K562 (cell line): ENCODE data around the gene BACE2. TPM values are rescaled to one million over a fixed set of nuclear protein-coding genes. Genes with fewer than 3 reads are reported as not detected.

Experiments used
- ATAC-seq: fragments of 200-7000 bp; cut with Tn5 transposase; 3 replicates; pipeline ENCODE4 v1.9.1; 2020; ENCODE audit warnings: moderate library complexity
- BruUV-seq: library from RNA; stranded (reverse); fragments of 400-500 nt; replicated peaks from 2 replicates; lab custom pipeline; 2021; lab: Mats Ljungman, UMichigan
- CTCF ChIA-PET: fragments of 300-600 bp; formaldehyde crosslinking; extraction: SDS; loops from one replicate; lab custom pipeline; 2021; ENCODE audit warnings: low intra/inter-chr PET ratio; lab: Yijun Ruan, JAX
- POLR2A ChIA-PET: fragments of 300-600, 350-650 bp; sonication (Branson Sonifier 250); formaldehyde crosslinking; extraction: SDS; loops from one replicate; lab custom pipeline; 2021; ENCODE audit warnings: antibody characterized with exemption, inconsistent platforms; lab: Yijun Ruan, JAX
- DNase-seq, 4 experiments: peaks; one replicate each; pipeline versions ENCODE4 v3.0.0 to v3.0.0-alpha.2; 2011 to 2018; ENCODE audit warnings: low spot score in 3 of 4, mixed read lengths in 3 of 4; ENCODE audit errors: extremely low read depth in 1 of 4
- FAIRE-seq: peaks from 2 replicates; lab custom pipeline; 2011; peaks lifted over from hg19 to GRCh38; lab: Jason Lieb, UNC
- H2AFZ ChIP-seq: 2 replicates; pipeline ENCODE4 v1.6.0; 2011; ENCODE audit warnings: low read depth, low read length, control low read depth, inconsistent platforms
- H3K27ac ChIP-seq: fragments of 200-600 bp; 3 replicates; pipeline ENCODE4 v1.8.0; 2011; ENCODE audit warnings: low read depth, mild to moderate bottlenecking, control low read depth, inconsistent platforms, low read length, moderate library complexity, mixed read lengths; ENCODE audit errors: extremely low read depth
- H3K27me3 ChIP-seq, 2 experiments: fragments of 300-600 bp in 1 of 2; 2 replicates in 1 of 2; 3 replicates in 1 of 2; pipeline versions ENCODE4 v1.6.0 to v1.8.0; 2011; ENCODE audit warnings: inconsistent platforms in 2 of 2, low read length in 2 of 2, mild to moderate bottlenecking in 1 of 2, mixed read lengths in 1 of 2, moderate library complexity in 1 of 2; ENCODE audit not compliant: control insufficient read depth in 2 of 2, insufficient read depth in 2 of 2
- H3K36me3 ChIP-seq: fragments of 300-600 bp; 3 replicates; pipeline ENCODE4 v1.8.0; 2011; ENCODE audit warnings: mild to moderate bottlenecking, low read length, inconsistent platforms; ENCODE audit not compliant: control insufficient read depth, insufficient read depth
- H3K4me1 ChIP-seq, 2 experiments: fragments of 200-600 bp in 1 of 2; replicated peaks in 1 of 2; 2 replicates in 1 of 2; 3 replicates in 1 of 2; pipeline versions ENCODE4 v1.5.1 to v1.8.0; 2011; ENCODE audit warnings: inconsistent platforms in 2 of 2, low read length in 2 of 2, mild to moderate bottlenecking in 1 of 2, mixed read lengths in 1 of 2, moderate library complexity in 1 of 2; ENCODE audit not compliant: control insufficient read depth in 2 of 2, insufficient read depth in 2 of 2
- H3K4me2 ChIP-seq: 2 replicates; pipeline ENCODE4 v1.6.1; 2011; ENCODE audit warnings: low read length, control low read depth, inconsistent platforms, mixed read lengths; ENCODE audit not compliant: insufficient read depth
- H3K4me3 ChIP-seq: fragments of 200-600 bp; sonication (generic), shearing (Covaris generic); 2 replicates; pipeline ENCODE4 v1.5.1; 2016; ENCODE audit warnings: control low read depth, inconsistent platforms
- H3K79me2 ChIP-seq: fragments of 200-600 bp; 3 replicates; pipeline ENCODE4 v1.8.0; 2011; ENCODE audit warnings: low read length, inconsistent platforms; ENCODE audit not compliant: control insufficient read depth, insufficient read depth
- H3K9ac ChIP-seq, 2 experiments: 2 replicates each; pipeline versions ENCODE4 v1.6.0 to v1.6.1; 2011; ENCODE audit warnings: low read depth in 2 of 2, low read length in 2 of 2, control low read depth in 1 of 2, inconsistent platforms in 1 of 2, mild to moderate bottlenecking in 1 of 2, mixed read lengths in 1 of 2; ENCODE audit not compliant: insufficient read depth in 1 of 2
- H3K9me1 ChIP-seq: one replicate; pipeline ENCODE4 v1.6.0; 2011; ENCODE audit warnings: inconsistent platforms, mild to moderate bottlenecking, low read length, moderate library complexity; ENCODE audit not compliant: control insufficient read depth, insufficient read depth
- H3K9me3 ChIP-seq: replicated peaks from 2 replicates; pipeline ENCODE4 v1.5.1; 2011; ENCODE audit warnings: low read depth, low read length, inconsistent platforms; ENCODE audit not compliant: control insufficient read depth, insufficient read depth
- H4K20me1 ChIP-seq: replicated peaks from 2 replicates; pipeline ENCODE4 v1.6.1; 2011; ENCODE audit warnings: low read length, inconsistent platforms, mixed read lengths; ENCODE audit not compliant: control insufficient read depth, insufficient read depth
- CHD7 ChIP-seq: fragments of 200-600 bp; sonication (generic); IDR thresholded peaks from one replicate; pipeline ENCODE4 v1.6.1; 2012; ENCODE audit warnings: mild to moderate bottlenecking, low read depth, low read length, inconsistent platforms
- PHF20 ChIP-seq: fragments of 450-650 bp; IDR thresholded peaks from 2 replicates; pipeline ENCODE4 v1.6.1; 2018; ENCODE audit not compliant: partially characterized antibody
- RAD21 ChIP-seq, 2 experiments: fragments of 250-450 bp in 1 of 2; fragments of 450-650 bp in 1 of 2; sonication (Bioruptor Pico) in 1 of 2; formaldehyde crosslinking in 1 of 2; IDR thresholded peaks in 1 of 2; conservative IDR thresholded peaks in 1 of 2; 2 replicates each; pipeline versions ENCODE4 v1.4.0 to v1.8.0; 2020 to 2022; ENCODE audit warnings: mild to moderate bottlenecking in 2 of 2, moderate library complexity in 1 of 2
- ZBTB17 ChIP-seq: fragments of 450-650 bp; formaldehyde crosslinking; IDR thresholded peaks from 2 replicates; pipeline ENCODE4 v1.4.0; 2020; ENCODE audit warnings: mild to moderate bottlenecking
- ZNF785 ChIP-seq: fragments of 250-450 bp; sonication (Bioruptor Pico); IDR thresholded peaks from 2 replicates; pipeline ENCODE4 v1.4.0; 2020; ENCODE audit warnings: mild to moderate bottlenecking
- WGBS: fragments of 100-300 bp; shearing (Covaris generic); methylation state at CpG from one replicate; pipeline ENCODE4 v1.1.6; 2016; ENCODE audit warnings: low coverage, mixed read lengths; ENCODE audit not compliant: insufficient coverage; ENCODE audit errors: missing lambda C conversion rate; 5-methylcytosine and 5-hydroxymethylcytosine counted together
- in situ Hi-C: fragments of 300-500 bp; cut with MboI; formaldehyde crosslinking; loops from 4 replicates; pipeline ENCODE4 v1.15.0; 2018; ENCODE audit warnings: inconsistent platforms, mixed read lengths
- intact Hi-C: fragments of 100-400 bp; cut with micrococcal nuclease; formaldehyde crosslinking; loops from 2 replicates; pipeline ENCODE4 v1.14.2; 2022
- polyA plus RNA-seq, 8 experiments: library from polyadenylated mRNA; depleted of rRNA in 4 of 8; stranded (reverse) in 5 of 8; unstranded in 3 of 8; fragments of >200 nt; fragmentation: Nextera tagmentation in 2 of 8; fragmentation: Illumina TruSeq in 1 of 8; extraction: Ambion mirVana in 2 of 8; extraction: Trizol in 1 of 8; gene quantifications; 2 replicates each; pipeline versions ENCODE4 v1.2.1 to v1.2.3, GENCODE V29; 2011 to 2014; ENCODE audit warnings: inconsistent platforms in 1 of 8, missing spikeins in 1 of 8
- total RNA-seq, 7 experiments: library from RNA; depleted of rRNA in 6 of 7; stranded (reverse); fragments of >200 nt in 6 of 7; fragmentation: Illumina TruSeq in 2 of 7; extraction: Trizol in 2 of 7; gene quantifications; 2 replicates each; pipeline versions ENCODE4 v1.2.1 to v1.2.3, GENCODE V29; 2011 to 2021; ENCODE audit warnings: low replicate concordance in 1 of 7

BACE2 gene
- total and polyA plus RNA-seq, 9 of the 15 experiments (the other 6 are each of a cell fraction or from before 2014, with no cell fraction given) = 0.05 to 0.24 (median 0.15) TPM; not detected in 2

DNA sequence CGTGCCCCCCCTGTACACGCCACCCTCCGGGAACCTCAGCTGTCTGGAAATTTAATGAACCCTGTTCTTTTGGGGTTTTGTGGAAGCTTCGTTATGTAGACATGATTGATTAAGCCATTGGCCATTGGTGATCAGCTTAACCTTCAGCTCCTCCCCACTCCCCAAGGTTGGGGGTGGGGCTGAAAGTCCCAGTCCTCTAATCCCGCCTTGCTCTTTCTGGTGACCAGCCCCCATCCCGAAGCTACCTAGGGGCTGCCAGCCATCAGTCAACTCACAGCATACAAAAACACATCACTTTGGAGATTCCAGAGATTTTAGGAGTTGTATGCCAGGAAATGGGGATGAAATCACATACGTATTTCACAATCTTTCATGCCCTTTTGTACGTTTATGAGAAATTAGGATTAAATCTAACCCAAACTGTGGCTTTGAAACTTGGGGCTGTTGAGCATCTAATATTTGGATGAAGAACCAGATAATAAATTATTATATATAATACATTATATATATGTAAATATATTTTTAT is 52.3 kb downstream of the BACE2 start:
- no TSS peak for BruUV-seq
- ChIA-PET CTCF (no interaction called here), POLR2A (interaction anchor here (0.8 kb wide), 1 partner anchor 20 kb away, joined by 4 read pairs; no protein-coding TSS in a partner anchor)
- H3K9ac ChIP-seq = no peak overlapping the region
- in situ Hi-C loops = no loop called here
- H3K4me3 ChIP-seq = no peak overlapping the region
- intact Hi-C loops = no loop called here
- peaks cover 0 to 7% of the 10 kb centered on the region in 2 experiments; a peak in 2 of 5 replicates for H3K4me1 ChIP-seq
- H3K9me3 ChIP-seq = no peaks in the 10 kb centered on the region
- WGBS = 0% methylated on average over 8 of the region's 8 CpGs
- no peak overlapping the region for H2AFZ ChIP-seq
- H3K27ac ChIP-seq = no peak overlapping the region
- DNase-seq (no peak), ATAC-seq (no peak), FAIRE-seq (no peak)
- H3K79me2 ChIP-seq = no peaks in the 10 kb centered on the region
- H3K27me3 ChIP-seq = peaks cover 12 to 29% of the 10 kb centered on the region in 2 experiments
- no peaks in the 10 kb centered on the region for H4K20me1 ChIP-seq
- no peaks in the 10 kb centered on the region for H3K9me1 ChIP-seq
- no peaks in the 10 kb centered on the region for H3K36me3 ChIP-seq
- no peak overlapping the region for H3K4me2 ChIP-seq
- TF ChIP-seq PHF20 (no peak), ZBTB17 (CRISPR knock-in tag) (no peak), CHD7 (no peak), RAD21 (CRISPR knock-in tag; conservative IDR thresholded peaks at IDR 0.05 in 1 of 2, IDR thresholded peaks at IDR 0.05 in 1 of 2) (no peak), ZNF785 (CRISPR knock-in tag) (no peak)
